22Rv1 (cell line): ENCODE measurements around the gene THTPA.

ENCODE experiments used
- ZFX ChIP-seq: fragments of 450-650 bp; IDR thresholded peaks from 2 replicates; pipeline ENCODE4 v1.6.1; 2017; ENCODE audit warnings: antibody characterized with exemption, borderline replicate concordance
- TF ChIP-seq, protein P1 (sequence below): fragments of 450-650 bp; IDR thresholded peaks from 2 replicates; pipeline ENCODE4 v1.5.1; 2017; ENCODE audit warnings: mild to moderate bottlenecking

DNA sequence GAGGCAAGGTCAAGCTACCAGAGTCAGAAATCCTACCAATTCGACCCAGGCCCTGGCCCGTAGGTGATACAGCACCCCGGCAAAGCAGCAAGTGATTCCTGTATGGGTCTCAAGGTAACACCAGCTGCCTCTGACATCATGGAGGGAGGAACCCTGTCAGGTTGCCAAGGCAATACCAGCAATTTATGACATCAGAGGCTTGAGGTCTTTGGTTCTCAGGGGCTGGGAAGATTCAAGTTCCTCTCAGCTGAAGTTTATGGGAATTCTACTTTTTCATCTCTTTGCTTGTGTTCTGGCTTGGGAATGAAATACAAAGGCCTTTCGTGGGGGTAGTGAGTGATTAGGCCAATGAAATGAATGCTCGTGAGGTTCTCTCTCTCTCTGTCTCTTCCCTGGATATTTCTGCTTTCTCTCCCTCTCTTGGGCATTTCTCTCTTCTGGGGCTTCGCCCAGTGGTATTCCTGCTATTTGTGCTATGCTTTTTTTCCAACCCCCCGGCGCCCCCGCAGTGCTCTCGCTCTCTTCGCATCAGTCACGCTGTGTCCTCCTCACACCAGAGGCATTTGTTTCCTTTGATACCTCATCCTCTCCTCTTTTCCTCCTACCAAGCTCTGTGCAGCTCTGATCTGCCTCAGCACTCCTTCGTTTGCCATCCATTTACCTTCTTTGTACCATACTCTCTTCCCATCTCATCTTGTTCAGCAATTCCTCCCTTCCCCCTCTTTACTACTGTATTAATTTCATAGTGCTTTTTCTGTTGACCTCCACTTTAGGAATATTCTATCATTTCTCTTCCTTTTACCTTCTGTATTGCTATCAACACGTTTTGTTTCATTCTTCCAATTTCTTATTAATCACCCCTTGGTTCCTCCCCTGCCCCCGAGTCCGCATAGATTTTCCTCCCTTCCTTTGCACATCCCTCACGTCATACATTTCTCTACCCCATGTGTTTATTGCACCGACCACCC, 7.4 kb upstream of the THTPA start:
- TF ChIP-seq, protein P1, sequence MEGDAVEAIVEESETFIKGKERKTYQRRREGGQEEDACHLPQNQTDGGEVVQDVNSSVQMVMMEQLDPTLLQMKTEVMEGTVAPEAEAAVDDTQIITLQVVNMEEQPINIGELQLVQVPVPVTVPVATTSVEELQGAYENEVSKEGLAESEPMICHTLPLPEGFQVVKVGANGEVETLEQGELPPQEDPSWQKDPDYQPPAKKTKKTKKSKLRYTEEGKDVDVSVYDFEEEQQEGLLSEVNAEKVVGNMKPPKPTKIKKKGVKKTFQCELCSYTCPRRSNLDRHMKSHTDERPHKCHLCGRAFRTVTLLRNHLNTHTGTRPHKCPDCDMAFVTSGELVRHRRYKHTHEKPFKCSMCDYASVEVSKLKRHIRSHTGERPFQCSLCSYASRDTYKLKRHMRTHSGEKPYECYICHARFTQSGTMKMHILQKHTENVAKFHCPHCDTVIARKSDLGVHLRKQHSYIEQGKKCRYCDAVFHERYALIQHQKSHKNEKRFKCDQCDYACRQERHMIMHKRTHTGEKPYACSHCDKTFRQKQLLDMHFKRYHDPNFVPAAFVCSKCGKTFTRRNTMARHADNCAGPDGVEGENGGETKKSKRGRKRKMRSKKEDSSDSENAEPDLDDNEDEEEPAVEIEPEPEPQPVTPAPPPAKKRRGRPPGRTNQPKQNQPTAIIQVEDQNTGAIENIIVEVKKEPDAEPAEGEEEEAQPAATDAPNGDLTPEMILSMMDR, result no peak
- no peak for TF ChIP-seq ZFX
